Muscle layer of colon (tissue), 2 donors: Measurements from ENCODE around the gene MAT1A.

Experiments
- H3K27ac ChIP-seq: one replicate; pipeline ENCODE4 v1.7.0; 2013; ENCODE audit warnings: low read depth, mild to moderate bottlenecking, low read length, moderate library complexity
- H3K27me3 ChIP-seq, 2 donors: one replicate each; pipeline ENCODE4 v1.7.0; 2013; ENCODE audit warnings: low read length in 2 of 2, mild to moderate bottlenecking in 2 of 2; ENCODE audit not compliant: insufficient read depth in 2 of 2, control insufficient read depth in 1 of 2
- H3K36me3 ChIP-seq: one replicate; pipeline ENCODE4 v1.7.0; 2013; ENCODE audit warnings: mild to moderate bottlenecking, low read length; ENCODE audit not compliant: insufficient read depth
- H3K4me1 ChIP-seq: one replicate; pipeline ENCODE4 v1.7.0; 2013; ENCODE audit warnings: mild to moderate bottlenecking, low read length; ENCODE audit not compliant: insufficient read depth
- H3K4me3 ChIP-seq, 2 donors: one replicate each; pipeline ENCODE4 v1.7.0; 2013; ENCODE audit warnings: low read length in 2 of 2, low read depth in 1 of 2, mild to moderate bottlenecking in 1 of 2, moderate library complexity in 1 of 2
- H3K9ac ChIP-seq: one replicate; pipeline ENCODE4 v1.7.0; 2013; ENCODE audit warnings: low read length
- H3K9me3 ChIP-seq: one replicate; pipeline ENCODE4 v1.7.0; 2013; ENCODE audit warnings: mild to moderate bottlenecking, low read length
- donor health status: abdominal sarcoma.
- donor health status: Adenocarcinoma of cecum.

MAT1A gene

DNA sequence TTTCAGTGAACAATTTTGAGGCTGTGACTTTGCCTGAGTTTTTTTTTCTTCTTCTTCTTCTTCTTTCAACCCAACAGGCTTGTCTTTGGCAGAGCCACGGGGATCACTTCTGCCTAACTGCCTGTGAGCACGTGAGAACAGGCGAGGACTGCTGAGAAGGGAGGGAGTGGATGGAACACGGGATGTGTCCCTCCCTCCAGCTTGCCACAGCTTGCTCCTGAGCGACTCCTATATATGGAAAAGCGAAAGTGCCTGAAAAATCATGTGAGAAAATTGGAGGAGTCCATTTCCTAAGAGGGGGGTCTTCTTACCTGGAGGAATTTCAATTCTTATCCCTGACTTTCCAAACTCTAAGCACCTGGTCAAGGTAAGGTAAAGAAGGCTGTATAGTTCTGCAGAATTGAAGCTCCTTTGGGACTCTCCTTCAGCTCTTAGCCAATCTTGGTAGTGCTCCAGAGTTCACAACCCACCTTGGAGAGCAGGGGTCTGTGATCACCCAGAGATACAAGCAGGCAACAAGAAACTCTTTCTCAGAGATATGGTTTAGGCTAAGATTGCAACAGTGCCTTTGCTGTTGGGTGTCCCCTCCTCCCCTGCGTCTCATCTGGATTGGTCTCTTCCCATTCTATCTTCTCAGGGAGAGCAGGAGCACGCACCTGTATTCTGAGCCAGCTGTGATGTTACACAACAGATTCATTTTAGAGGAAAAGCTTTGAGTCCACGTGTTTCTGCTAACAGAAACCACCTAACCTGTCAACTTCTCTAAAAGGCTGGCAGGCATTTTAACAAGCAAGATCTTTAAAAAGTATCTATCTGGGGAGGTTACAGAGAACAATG, at the start of gene MAT1A:
TSS of gene MAT1A (minus strand) at position 208 of the 837 bp plus-strand sequence. CDS start 235 bp downstream, outside the sequence.
- H3K4me1 ChIP-seq = no peaks in the 10 kb centered on the region
- H3K9me3 ChIP-seq = no peaks in the 10 kb centered on the region
- no peaks in the 10 kb centered on the region for H3K36me3 ChIP-seq
- H3K9ac ChIP-seq = no peak within 1 kb of the TSS
- no peak within 1 kb of the TSS for H3K27ac ChIP-seq
- H3K27me3 ChIP-seq = no peaks in the 10 kb centered on the region
- H3K4me3 ChIP-seq = no peak within 1 kb of the TSS

DNA sequence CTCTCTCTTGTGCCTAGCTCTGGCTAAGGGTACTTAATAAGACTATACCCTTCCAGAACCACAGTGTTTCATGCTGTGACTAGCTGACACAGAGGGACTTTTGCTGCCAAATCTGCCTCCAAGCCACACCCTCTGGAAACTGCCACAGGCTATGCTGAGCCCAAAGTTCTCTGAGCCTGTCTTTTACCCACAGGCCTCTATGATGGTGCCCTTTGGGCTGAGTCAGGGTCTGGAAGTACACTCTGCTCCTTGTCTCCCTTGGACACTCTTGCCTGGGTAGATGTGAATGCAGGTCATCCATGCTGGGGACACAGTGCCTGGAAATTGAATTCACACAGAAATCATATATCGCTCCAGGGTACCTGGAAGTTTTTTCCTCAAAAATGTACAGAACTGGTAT, 44.5 kb upstream of the MAT1A start:
- H3K4me1 ChIP-seq = no peaks in the 10 kb centered on the region
- no peaks in the 10 kb centered on the region for H3K27me3 ChIP-seq
- H3K4me3 ChIP-seq = no peak overlapping the region
- H3K27ac ChIP-seq = no peak overlapping the region
- no peak overlapping the region for H3K9ac ChIP-seq
- H3K36me3 ChIP-seq = no peaks in the 10 kb centered on the region
- no peaks in the 10 kb centered on the region for H3K9me3 ChIP-seq

DNA sequence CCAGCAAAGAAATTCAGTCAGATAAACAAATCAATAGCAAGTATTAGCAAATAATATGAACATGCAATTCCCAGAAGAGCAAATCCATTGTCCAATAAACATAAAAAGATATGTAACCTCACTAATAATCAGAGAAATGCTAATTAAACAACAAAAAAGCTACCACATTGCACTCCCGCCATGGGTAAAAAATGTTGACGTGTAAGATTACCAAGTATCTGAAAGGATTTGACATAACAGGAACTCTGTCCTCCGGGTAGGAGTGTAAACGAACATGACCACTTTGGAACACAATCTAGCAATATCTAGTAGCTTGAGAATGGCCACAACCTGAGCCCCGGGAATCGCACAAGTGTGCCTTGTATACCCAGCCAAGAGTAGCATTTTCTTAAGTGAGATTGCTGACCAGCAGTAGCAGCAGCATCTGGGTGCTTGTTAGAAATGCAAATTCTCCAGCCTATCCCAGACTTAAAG, 35.5 kb upstream of the MAT1A start:
- no peaks in the 10 kb centered on the region for H3K36me3 ChIP-seq
- H3K9ac ChIP-seq = no peak overlapping the region
- no peak overlapping the region for H3K4me3 ChIP-seq
- no peak overlapping the region for H3K27ac ChIP-seq
- no peaks in the 10 kb centered on the region for H3K27me3 ChIP-seq
- H3K4me1 ChIP-seq = no peaks in the 10 kb centered on the region
- H3K9me3 ChIP-seq = no peaks in the 10 kb centered on the region

DNA sequence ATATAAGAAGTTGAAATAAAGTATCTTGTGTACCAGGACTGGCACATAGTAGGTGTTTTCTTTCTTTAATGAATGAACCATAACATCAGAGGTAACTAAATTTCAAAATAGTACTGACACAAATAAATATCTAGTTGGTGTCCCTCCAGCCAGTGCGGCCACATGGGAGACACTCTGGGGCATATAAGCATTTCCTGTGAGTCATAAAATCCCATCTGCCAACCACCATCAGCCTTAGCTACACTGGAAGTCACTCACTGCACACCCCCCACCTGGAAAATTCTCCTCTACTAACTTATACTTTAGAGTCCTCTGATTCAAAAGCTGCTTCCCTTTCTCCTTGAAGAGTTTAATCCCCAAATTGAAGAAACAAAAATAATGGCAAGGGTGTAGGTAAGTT, 34.6 kb upstream of the MAT1A start:
- Histone ChIP-seq H3K4me3 (no peak overlapping the region), H3K9ac (no peak overlapping the region), H3K9me3 (no peaks in the 10 kb centered on the region), H3K27ac (no peak overlapping the region), H3K4me1 (no peaks in the 10 kb centered on the region), H3K27me3 (no peaks in the 10 kb centered on the region), H3K36me3 (no peaks in the 10 kb centered on the region)

DNA sequence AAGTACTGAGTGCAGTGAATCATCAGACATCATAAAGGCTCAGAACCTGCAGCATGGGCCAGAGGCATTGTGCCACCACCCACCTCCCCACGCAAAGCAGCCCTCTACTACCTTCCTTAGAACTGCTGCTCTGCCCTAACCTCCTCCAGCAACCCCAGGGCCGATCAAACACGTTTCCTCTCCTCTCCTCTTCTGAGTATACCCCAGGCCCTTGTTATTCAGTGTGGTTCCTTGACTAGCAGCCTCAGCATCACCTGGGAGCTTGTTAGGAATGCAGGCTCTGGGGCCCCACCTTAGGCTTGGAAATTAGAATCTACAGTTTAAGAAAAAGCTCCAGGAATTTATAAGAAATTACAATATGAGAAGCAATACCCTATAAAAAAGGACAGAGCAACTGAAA, 33.9 kb upstream of the MAT1A start:
- no peak overlapping the region for H3K9ac ChIP-seq
- H3K9me3 ChIP-seq = no peaks in the 10 kb centered on the region
- H3K4me1 ChIP-seq = no peaks in the 10 kb centered on the region
- H3K36me3 ChIP-seq = no peaks in the 10 kb centered on the region
- no peak overlapping the region for H3K4me3 ChIP-seq
- H3K27me3 ChIP-seq = no peaks in the 10 kb centered on the region
- no peak overlapping the region for H3K27ac ChIP-seq

DNA sequence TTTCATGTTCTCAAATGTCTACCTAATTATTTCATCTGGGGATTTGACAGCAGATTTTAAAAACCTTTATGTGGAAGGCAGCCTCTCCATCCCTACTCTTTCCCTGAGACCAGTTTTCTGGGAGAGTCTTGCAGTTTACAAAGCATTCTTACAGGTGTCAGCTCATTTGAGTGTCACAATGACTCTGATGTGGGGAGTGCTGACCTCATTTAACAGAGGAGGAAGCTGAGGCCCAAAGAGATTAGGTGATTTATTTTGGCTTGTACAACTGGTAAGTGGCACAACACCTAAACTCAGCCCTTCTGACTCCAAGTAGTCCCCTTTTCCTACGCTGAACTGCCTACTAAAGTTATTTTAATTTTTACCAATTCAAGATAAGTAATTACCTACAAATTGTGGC, 33.3 kb upstream of the MAT1A start:
- Histone ChIP-seq H3K9me3 (no peaks in the 10 kb centered on the region), H3K9ac (no peak overlapping the region), H3K4me3 (no peak overlapping the region), H3K4me1 (no peaks in the 10 kb centered on the region), H3K27ac (no peak overlapping the region), H3K36me3 (no peaks in the 10 kb centered on the region), H3K27me3 (no peaks in the 10 kb centered on the region)

DNA sequence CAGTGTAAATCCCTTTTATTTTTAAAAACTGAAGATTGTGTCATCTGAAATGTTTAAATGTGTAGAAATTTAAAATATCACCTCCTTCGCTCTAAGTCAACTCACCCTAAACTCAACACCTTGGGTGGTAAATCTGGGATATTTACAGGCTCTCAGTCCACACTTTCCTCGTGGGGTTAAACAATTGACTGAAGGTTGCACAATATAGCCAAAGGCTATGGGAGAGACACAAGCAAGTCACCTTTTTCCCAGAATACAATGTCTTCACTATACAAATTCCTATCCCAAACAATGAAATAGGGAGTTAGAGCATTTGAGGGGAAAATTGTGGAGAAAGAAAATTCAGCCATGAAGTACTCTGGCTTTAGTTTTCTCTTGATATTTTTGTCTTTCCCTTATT, 32.7 kb upstream of the MAT1A start:
- Histone ChIP-seq H3K4me1 (no peaks in the 10 kb centered on the region), H3K27me3 (no peaks in the 10 kb centered on the region), H3K9me3 (no peaks in the 10 kb centered on the region), H3K4me3 (no peak overlapping the region), H3K27ac (no peak overlapping the region), H3K9ac (no peak overlapping the region), H3K36me3 (no peaks in the 10 kb centered on the region)

DNA sequence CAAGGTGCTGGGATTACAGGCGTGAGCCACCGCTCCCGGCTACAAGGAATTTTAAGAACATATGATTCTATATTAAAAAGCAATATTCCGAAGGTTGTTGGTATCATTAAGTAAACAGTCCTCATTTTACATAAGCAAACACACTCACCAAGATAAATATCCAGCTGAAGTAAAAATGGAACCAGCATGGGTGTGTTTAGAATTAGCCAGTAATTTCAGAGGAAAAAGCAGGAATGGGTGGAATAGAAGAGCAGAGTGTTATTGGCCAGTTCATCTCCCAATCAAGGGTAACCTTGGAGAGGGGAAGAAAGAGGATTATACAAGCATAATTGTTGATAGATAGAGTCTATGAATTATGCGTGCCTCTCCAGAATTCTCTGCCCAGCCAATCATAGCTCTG, 31.7 kb upstream of the MAT1A start:
- no peak overlapping the region for H3K9ac ChIP-seq
- no peak overlapping the region for H3K4me3 ChIP-seq
- no peaks in the 10 kb centered on the region for H3K27me3 ChIP-seq
- no peaks in the 10 kb centered on the region for H3K36me3 ChIP-seq
- no peaks in the 10 kb centered on the region for H3K4me1 ChIP-seq
- no peaks in the 10 kb centered on the region for H3K9me3 ChIP-seq
- H3K27ac ChIP-seq = no peak overlapping the region

DNA sequence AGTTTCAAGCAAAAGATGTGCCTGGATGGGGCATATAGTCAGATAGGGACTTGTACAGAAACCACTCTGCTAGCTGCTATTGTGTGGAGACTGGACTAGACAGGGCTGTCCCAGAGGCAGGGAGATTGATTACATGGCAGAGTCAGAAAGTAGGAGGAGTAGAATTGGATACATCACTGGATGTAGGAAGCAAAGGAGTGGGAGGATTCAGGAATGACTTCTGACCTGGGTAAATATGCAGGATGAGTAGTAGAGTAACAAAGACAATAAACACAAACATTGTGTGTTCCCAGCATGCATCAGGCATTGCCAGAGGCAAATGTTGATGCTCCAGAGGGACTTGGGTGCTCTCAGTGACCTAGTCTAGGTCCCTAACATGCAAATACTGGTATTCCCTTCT, 30.9 kb upstream of the MAT1A start:
- Histone ChIP-seq H3K4me3 (no peak overlapping the region), H3K9me3 (no peaks in the 10 kb centered on the region), H3K27ac (no peak overlapping the region), H3K27me3 (no peaks in the 10 kb centered on the region), H3K9ac (no peak overlapping the region), H3K4me1 (no peaks in the 10 kb centered on the region), H3K36me3 (no peaks in the 10 kb centered on the region)

DNA sequence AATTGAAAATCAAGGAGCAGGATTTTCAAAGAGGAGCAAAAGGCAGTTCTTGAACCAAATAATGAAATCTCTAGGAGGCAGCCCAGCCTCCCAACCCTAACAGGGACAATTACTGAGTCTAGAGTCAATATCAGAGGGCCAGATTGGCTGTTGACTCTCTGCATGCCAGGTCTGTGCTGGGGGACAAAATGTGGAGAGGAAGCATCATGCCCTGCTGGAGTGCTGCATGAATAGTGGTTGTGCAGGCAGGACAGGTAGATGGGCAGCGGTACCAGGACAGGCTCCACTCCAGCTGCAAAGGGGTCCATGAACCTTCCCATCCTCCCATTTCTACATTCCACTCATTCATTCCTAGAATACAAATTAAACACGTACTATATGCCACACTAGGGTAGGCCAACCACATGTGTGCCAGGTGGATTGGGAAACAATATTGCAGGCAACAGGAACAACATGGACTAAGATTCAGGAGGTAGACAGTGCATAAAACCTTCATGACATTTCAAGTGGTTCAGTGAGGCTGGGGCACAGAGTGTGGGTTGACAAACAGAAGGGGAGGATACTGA, 30.4 kb upstream of the MAT1A start:
- Histone ChIP-seq H3K4me1 (no peaks in the 10 kb centered on the region), H3K36me3 (no peaks in the 10 kb centered on the region), H3K9ac (no peak overlapping the region), H3K27me3 (no peaks in the 10 kb centered on the region), H3K27ac (no peak overlapping the region), H3K9me3 (no peaks in the 10 kb centered on the region), H3K4me3 (no peak overlapping the region)

DNA sequence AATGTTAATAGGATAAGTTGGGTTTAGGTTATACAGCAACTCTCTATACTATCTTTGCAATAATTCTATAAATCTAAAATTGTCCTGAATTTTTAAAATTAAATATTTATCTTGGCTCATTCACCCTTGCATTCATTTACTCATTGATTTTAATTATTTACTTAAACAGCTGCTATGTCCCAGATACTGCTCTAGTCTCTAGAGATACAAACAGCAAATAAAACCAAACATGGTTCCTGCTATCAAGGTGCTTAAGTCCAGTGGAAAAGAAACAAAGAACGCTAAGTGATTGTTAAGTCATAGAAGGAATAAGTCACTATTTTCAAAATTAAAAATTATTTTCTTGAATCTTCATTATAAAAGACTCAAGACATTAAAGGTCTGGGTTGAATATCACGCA, 29.9 kb upstream of the MAT1A start:
- no peak overlapping the region for H3K27ac ChIP-seq
- no peaks in the 10 kb centered on the region for H3K4me1 ChIP-seq
- H3K4me3 ChIP-seq = no peak overlapping the region

DNA sequence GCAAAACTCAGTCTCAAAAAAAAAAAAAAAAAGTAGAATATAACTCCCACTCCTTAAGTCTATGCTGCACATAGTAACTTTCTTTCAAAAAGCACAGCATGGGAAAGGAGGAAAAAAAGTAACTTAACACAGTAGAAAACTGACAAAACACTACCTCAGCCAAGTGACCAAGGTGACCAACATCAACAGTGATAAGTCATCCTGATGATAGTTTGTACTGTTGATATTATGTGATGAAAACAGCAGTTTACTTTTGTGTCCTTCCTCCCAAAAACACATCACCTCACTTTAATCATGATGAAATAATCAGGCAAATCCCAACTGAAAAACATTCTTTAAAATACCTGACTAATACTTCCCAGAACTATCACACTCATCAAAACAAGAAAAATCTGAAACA, 29.3 kb upstream of the MAT1A start:
- H3K9ac ChIP-seq = no peak overlapping the region
- no peaks in the 10 kb centered on the region for H3K27me3 ChIP-seq
- no peaks in the 10 kb centered on the region for H3K4me1 ChIP-seq
- H3K36me3 ChIP-seq = no peaks in the 10 kb centered on the region
- H3K27ac ChIP-seq = no peak overlapping the region
- no peaks in the 10 kb centered on the region for H3K9me3 ChIP-seq
- no peak overlapping the region for H3K4me3 ChIP-seq

More for the DNA sequence above, 29.9 kb upstream of the MAT1A start:
- Histone ChIP-seq H3K36me3 (no peaks in the 10 kb centered on the region), H3K9me3 (no peaks in the 10 kb centered on the region), H3K9ac (no peak overlapping the region), H3K27me3 (no peaks in the 10 kb centered on the region)
